PC-9 (cell line): ENCODE data around the gene QRICH2.

Experiments used
- EZH2 ChIP-seq: fragments of 200-600 bp; sonication (generic); IDR thresholded peaks from 2 replicates; pipeline ENCODE4 v1.8.0; 2017; ENCODE audit warnings: antibody characterized with exemption, low read depth
- TF ChIP-seq, protein P1 (sequence below): fragments of 200-600 bp; sonication (generic); conservative IDR thresholded peaks from 2 replicates; pipeline ENCODE4 v1.6.1; 2017; ENCODE audit warnings: mixed run types, antibody characterized with exemption, mild to moderate bottlenecking, moderate library complexity

DNA sequence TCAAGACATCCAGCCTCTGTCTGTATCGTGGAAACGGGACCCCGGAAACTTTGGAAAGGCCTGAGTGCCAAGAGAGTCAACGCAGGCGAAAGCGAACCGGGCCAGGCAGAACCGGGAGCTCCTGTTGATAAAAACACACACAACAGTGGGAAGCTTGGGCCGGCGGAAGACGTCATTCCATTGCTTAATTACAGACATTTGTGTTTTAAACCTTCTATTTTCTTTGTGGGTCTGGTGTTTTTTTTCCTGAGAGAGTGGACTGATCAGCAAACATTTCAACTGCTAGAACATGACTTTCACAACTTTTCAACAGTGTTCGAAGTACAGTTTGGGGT is 66.9 kb downstream of the QRICH2 start:
- TF ChIP-seq, protein P1, sequence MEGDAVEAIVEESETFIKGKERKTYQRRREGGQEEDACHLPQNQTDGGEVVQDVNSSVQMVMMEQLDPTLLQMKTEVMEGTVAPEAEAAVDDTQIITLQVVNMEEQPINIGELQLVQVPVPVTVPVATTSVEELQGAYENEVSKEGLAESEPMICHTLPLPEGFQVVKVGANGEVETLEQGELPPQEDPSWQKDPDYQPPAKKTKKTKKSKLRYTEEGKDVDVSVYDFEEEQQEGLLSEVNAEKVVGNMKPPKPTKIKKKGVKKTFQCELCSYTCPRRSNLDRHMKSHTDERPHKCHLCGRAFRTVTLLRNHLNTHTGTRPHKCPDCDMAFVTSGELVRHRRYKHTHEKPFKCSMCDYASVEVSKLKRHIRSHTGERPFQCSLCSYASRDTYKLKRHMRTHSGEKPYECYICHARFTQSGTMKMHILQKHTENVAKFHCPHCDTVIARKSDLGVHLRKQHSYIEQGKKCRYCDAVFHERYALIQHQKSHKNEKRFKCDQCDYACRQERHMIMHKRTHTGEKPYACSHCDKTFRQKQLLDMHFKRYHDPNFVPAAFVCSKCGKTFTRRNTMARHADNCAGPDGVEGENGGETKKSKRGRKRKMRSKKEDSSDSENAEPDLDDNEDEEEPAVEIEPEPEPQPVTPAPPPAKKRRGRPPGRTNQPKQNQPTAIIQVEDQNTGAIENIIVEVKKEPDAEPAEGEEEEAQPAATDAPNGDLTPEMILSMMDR: no peak
- no peak for TF ChIP-seq EZH2
